SK-N-SH treated with all-trans-retinoic acid at 6 μM for 48 hours (cell line): ENCODE results near the gene S100A11.

Experiments used
- ATAC-seq: fragments of 200-7000 bp; cut with Tn5 transposase; 3 replicates; pipeline ENCODE4 v1.9.1; 2020; ENCODE audit warnings: mild to moderate bottlenecking, moderate library complexity
- ARNTL ChIP-seq: fragments of 450-650 bp; formaldehyde crosslinking; IDR thresholded peaks from 2 replicates; pipeline ENCODE4 v1.5.0; 2020; ENCODE audit warnings: low read depth, mild to moderate bottlenecking, moderate library complexity, borderline replicate concordance
- BACH2 ChIP-seq: fragments of 250-450 bp; sonication (Bioruptor Pico); IDR thresholded peaks from 2 replicates; pipeline ENCODE4 v1.9.0; 2021; ENCODE audit warnings: mild to moderate bottlenecking, borderline replicate concordance
- CSDC2 ChIP-seq: fragments of 250-450 bp; sonication (Bioruptor Pico); IDR thresholded peaks from 2 replicates; pipeline ENCODE4 v1.5.0; 2020; ENCODE audit warnings: mild to moderate bottlenecking, moderate library complexity
- ESRRG ChIP-seq: fragments of 250-450 bp; sonication (Bioruptor Pico); IDR thresholded peaks from 2 replicates; pipeline ENCODE4 v1.6.1; 2021; ENCODE audit warnings: mild to moderate bottlenecking
- GLIS3 ChIP-seq: fragments of 250-450 bp; sonication (Bioruptor Pico); IDR thresholded peaks from 2 replicates; pipeline ENCODE4 v1.5.0; 2020; ENCODE audit warnings: mild to moderate bottlenecking, moderate library complexity
- ISL1 ChIP-seq: fragments of 250-450 bp; sonication (Bioruptor Pico); IDR thresholded peaks from 2 replicates; pipeline ENCODE4 v2.1.2; 2022; ENCODE audit warnings: mild to moderate bottlenecking, moderate library complexity
- OSR1 ChIP-seq: fragments of 250-450 bp; sonication (Bioruptor Pico); IDR thresholded peaks from 2 replicates; pipeline ENCODE4 v1.8.0; 2022; ENCODE audit warnings: moderate library complexity, mild to moderate bottlenecking, inconsistent platforms
- PPARA ChIP-seq: fragments of 250-450 bp; sonication (Bioruptor Pico); IDR thresholded peaks from 2 replicates; pipeline ENCODE4 v1.5.0; 2020; ENCODE audit warnings: mild to moderate bottlenecking, borderline replicate concordance
- RARB ChIP-seq: fragments of 250-450 bp; sonication (Bioruptor Pico); IDR thresholded peaks from 2 replicates; pipeline ENCODE4 v1.8.0; 2021; ENCODE audit warnings: mild to moderate bottlenecking, moderate library complexity
- SNAI2 ChIP-seq: fragments of 250-450 bp; sonication (Bioruptor Pico); IDR thresholded peaks from 2 replicates; pipeline ENCODE4 v1.5.0; 2020; ENCODE audit warnings: mild to moderate bottlenecking, moderate library complexity
- TCF4 ChIP-seq: fragments of 250-450 bp; sonication (Bioruptor Pico); IDR thresholded peaks from 2 replicates; pipeline ENCODE4 v1.8.0; 2021; ENCODE audit warnings: mild to moderate bottlenecking, moderate library complexity, borderline replicate concordance
- ZC3H10 ChIP-seq: fragments of 250-450 bp; sonication (Bioruptor Pico); IDR thresholded peaks from 2 replicates; pipeline ENCODE4 v1.5.1; 2021; ENCODE audit warnings: mild to moderate bottlenecking, moderate library complexity
- ZNF565 ChIP-seq: fragments of 450-650 bp; formaldehyde crosslinking; conservative IDR thresholded peaks from 2 replicates; pipeline ENCODE4 v1.5.0; 2020; ENCODE audit warnings: low read depth, mild to moderate bottlenecking, moderate library complexity
- ZNF70 ChIP-seq: fragments of 450-650 bp; formaldehyde crosslinking; IDR thresholded peaks from 2 replicates; pipeline ENCODE4 v1.5.0; 2020; ENCODE audit warnings: mild to moderate bottlenecking, moderate library complexity
- ZNF8 ChIP-seq: fragments of 450-650 bp; formaldehyde crosslinking; IDR thresholded peaks from 2 replicates; pipeline ENCODE4 v1.5.0; 2020; ENCODE audit warnings: mild to moderate bottlenecking, moderate library complexity
- TF ChIP-seq, protein P1 (sequence below): fragments of 250-450 bp; sonication (Bioruptor Pico); IDR thresholded peaks from 2 replicates; pipeline ENCODE4 v1.5.1; 2021; ENCODE audit warnings: mild to moderate bottlenecking, moderate library complexity
- TF ChIP-seq, protein P2 (sequence below): fragments of 250-450 bp; sonication (Bioruptor Pico); IDR thresholded peaks from 2 replicates; pipeline ENCODE4 v1.8.0; 2020; ENCODE audit warnings: mild to moderate bottlenecking, moderate library complexity, borderline replicate concordance
- TF ChIP-seq, protein P3 (sequence below): fragments of 250-450 bp; sonication (Bioruptor Pico); IDR thresholded peaks from 2 replicates; pipeline ENCODE4 v1.5.0; 2020; ENCODE audit warnings: mild to moderate bottlenecking, moderate library complexity
- TF ChIP-seq, protein P4 (sequence below): fragments of 250-450 bp; sonication (Bioruptor Pico); IDR thresholded peaks from 2 replicates; pipeline ENCODE4 v1.5.1; 2020; ENCODE audit warnings: low read depth, mild to moderate bottlenecking, moderate library complexity

Gene S100A11

DNA sequence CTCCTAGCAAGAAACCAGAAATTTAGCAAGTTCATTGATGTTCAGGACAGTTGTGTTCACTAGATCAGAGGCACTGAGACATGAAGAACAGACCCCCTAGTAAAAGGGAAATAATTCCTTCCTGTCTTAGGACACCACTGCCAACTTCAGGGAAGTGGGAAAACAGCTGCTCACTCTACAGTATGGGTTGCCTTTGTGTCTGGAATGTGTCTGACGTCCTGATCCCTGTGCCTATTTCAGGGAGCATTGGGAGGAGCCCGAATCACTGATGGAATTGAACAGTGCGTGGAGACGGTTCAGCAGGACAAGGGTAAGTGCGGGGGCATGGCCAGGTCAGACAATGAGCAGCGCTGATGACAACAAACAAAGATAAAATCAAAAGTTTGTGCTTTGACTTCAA, 21.0 kb downstream of the S100A11 start:
- no peak for TF ChIP-seq ISL1 (CRISPR knock-in tag)
- TF ChIP-seq ESRRG (CRISPR knock-in tag) = no peak
- TF ChIP-seq ZNF565 (CRISPR knock-in tag) = no peak
- TF ChIP-seq, protein P1, sequence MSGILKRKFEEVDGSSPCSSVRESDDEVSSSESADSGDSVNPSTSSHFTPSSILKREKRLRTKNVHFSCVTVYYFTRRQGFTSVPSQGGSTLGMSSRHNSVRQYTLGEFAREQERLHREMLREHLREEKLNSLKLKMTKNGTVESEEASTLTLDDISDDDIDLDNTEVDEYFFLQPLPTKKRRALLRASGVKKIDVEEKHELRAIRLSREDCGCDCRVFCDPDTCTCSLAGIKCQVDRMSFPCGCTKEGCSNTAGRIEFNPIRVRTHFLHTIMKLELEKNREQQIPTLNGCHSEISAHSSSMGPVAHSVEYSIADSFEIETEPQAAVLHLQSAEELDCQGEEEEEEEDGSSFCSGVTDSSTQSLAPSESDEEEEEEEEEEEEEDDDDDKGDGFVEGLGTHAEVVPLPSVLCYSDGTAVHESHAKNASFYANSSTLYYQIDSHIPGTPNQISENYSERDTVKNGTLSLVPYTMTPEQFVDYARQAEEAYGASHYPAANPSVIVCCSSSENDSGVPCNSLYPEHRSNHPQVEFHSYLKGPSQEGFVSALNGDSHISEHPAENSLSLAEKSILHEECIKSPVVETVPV (CRISPR knock-in tag) = no peak
- TF ChIP-seq RARB (CRISPR knock-in tag) = no peak
- TF ChIP-seq, protein P2, sequence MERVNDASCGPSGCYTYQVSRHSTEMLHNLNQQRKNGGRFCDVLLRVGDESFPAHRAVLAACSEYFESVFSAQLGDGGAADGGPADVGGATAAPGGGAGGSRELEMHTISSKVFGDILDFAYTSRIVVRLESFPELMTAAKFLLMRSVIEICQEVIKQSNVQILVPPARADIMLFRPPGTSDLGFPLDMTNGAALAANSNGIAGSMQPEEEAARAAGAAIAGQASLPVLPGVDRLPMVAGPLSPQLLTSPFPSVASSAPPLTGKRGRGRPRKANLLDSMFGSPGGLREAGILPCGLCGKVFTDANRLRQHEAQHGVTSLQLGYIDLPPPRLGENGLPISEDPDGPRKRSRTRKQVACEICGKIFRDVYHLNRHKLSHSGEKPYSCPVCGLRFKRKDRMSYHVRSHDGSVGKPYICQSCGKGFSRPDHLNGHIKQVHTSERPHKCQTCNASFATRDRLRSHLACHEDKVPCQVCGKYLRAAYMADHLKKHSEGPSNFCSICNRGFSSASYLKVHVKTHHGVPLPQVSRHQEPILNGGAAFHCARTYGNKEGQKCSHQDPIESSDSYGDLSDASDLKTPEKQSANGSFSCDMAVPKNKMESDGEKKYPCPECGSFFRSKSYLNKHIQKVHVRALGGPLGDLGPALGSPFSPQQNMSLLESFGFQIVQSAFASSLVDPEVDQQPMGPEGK (CRISPR knock-in tag) = no peak
- TF ChIP-seq, protein P3, sequence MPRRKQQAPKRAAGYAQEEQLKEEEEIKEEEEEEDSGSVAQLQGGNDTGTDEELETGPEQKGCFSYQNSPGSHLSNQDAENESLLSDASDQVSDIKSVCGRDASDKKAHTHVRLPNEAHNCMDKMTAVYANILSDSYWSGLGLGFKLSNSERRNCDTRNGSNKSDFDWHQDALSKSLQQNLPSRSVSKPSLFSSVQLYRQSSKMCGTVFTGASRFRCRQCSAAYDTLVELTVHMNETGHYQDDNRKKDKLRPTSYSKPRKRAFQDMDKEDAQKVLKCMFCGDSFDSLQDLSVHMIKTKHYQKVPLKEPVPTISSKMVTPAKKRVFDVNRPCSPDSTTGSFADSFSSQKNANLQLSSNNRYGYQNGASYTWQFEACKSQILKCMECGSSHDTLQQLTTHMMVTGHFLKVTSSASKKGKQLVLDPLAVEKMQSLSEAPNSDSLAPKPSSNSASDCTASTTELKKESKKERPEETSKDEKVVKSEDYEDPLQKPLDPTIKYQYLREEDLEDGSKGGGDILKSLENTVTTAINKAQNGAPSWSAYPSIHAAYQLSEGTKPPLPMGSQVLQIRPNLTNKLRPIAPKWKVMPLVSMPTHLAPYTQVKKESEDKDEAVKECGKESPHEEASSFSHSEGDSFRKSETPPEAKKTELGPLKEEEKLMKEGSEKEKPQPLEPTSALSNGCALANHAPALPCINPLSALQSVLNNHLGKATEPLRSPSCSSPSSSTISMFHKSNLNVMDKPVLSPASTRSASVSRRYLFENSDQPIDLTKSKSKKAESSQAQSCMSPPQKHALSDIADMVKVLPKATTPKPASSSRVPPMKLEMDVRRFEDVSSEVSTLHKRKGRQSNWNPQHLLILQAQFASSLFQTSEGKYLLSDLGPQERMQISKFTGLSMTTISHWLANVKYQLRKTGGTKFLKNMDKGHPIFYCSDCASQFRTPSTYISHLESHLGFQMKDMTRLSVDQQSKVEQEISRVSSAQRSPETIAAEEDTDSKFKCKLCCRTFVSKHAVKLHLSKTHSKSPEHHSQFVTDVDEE (CRISPR knock-in tag) = no peak
- no peak for TF ChIP-seq TCF4 (CRISPR knock-in tag)
- TF ChIP-seq CSDC2 = no peak
- no peak for TF ChIP-seq ZNF70 (CRISPR knock-in tag)
- TF ChIP-seq ARNTL = no peak
- no peak for ATAC-seq

DNA sequence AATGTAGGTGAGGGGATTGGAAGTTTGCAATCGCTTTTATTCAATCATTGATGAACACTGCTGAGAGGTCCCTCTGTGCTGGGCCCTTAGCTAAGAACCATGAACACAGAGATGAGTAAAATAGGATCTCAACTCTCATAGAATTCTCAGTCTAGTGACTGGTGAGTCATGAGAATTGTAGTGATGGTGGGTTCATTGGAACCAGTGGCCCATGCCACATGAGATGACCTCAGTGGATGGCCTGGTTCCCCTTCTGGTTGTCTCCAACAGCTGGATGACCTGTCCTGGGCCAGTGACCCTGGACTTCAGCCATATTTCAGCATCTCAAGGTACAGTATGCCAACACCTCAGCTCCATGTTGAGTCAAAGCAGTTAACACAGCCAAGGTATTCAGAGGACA, 21.9 kb downstream of the S100A11 start:
- no peak for ATAC-seq
- TF ChIP-seq, protein P2 (CRISPR knock-in tag) = no peak
- TF ChIP-seq, protein P3 (CRISPR knock-in tag) = no peak
- no peak for TF ChIP-seq ZNF8 (CRISPR knock-in tag)
- no peak for TF ChIP-seq PPARA
- TF ChIP-seq ISL1 (CRISPR knock-in tag) = no peak
- no peak for TF ChIP-seq GLIS3 (CRISPR knock-in tag)
- TF ChIP-seq CSDC2 = no peak
- TF ChIP-seq ZNF565 (CRISPR knock-in tag) = no peak
- TF ChIP-seq, protein P4, sequence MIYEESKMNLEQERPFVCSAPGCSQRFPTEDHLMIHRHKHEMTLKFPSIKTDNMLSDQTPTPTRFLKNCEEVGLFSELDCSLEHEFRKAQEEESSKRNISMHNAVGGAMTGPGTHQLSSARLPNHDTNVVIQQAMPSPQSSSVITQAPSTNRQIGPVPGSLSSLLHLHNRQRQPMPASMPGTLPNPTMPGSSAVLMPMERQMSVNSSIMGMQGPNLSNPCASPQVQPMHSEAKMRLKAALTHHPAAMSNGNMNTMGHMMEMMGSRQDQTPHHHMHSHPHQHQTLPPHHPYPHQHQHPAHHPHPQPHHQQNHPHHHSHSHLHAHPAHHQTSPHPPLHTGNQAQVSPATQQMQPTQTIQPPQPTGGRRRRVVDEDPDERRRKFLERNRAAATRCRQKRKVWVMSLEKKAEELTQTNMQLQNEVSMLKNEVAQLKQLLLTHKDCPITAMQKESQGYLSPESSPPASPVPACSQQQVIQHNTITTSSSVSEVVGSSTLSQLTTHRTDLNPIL (CRISPR knock-in tag) = no peak
- TF ChIP-seq SNAI2 (CRISPR knock-in tag) = no peak
- no peak for TF ChIP-seq ZC3H10 (CRISPR knock-in tag)
- TF ChIP-seq BACH2 (CRISPR knock-in tag) = no peak
- TF ChIP-seq ZNF70 (CRISPR knock-in tag) = no peak
- no peak for TF ChIP-seq TCF4 (CRISPR knock-in tag)
- TF ChIP-seq ARNTL = no peak
- no peak for TF ChIP-seq ESRRG (CRISPR knock-in tag)
- TF ChIP-seq, protein P1 (CRISPR knock-in tag) = no peak
- TF ChIP-seq OSR1 (CRISPR knock-in tag) = no peak
